A549 (cell line): ENCODE results near the gene RNF4. TPM values are rescaled to one million over a fixed set of nuclear protein-coding genes. Genes with fewer than 3 reads are reported as not detected.

ENCODE experiments used
- ATAC-seq, 2 experiments: fragments of 200-7000 bp in 1 of 2; fragments of >200 bp in 1 of 2; cut with Nextera tagmentation in 1 of 2; cut with Tn5 transposase in 1 of 2; 3 replicates each; pipeline versions ENCODE4 v1.8.0 to v1.9.1; 2018 to 2020; ENCODE audit warnings: mild to moderate bottlenecking in 1 of 2, moderate library complexity in 1 of 2
- CTCF ChIA-PET: fragments of 300-600 bp; sonication (Branson Sonifier 250); formaldehyde crosslinking; extraction: SDS; loops from one replicate; lab custom pipeline; 2021; ENCODE audit warnings: antibody characterized with exemption, inconsistent platforms; lab: Yijun Ruan, JAX
- POLR2A ChIA-PET: fragments of 350-600 bp; formaldehyde crosslinking; extraction: SDS; loops from one replicate; lab custom pipeline; 2021; ENCODE audit warnings: antibody characterized with exemption, inconsistent platforms; lab: Yijun Ruan, JAX
- DNase-seq, 2 experiments: peaks; one replicate each; pipeline versions ENCODE4 v3.0.0 to v3.0.0-alpha.2; 2011 to 2016; ENCODE audit warnings: low read depth in 1 of 2, low spot score in 1 of 2
- FAIRE-seq: peaks from 2 replicates; lab custom pipeline; 2011; peaks lifted over from hg19 to GRCh38; lab: Jason Lieb, UNC
- H3K27ac ChIP-seq, 2 experiments: fragments of >200 bp; sonication (Bioruptor Twin); formaldehyde crosslinking; 3 replicates each; pipeline ENCODE4 v1.5.1; 2016 to 2017
- H3K4me1 ChIP-seq: fragments of >200 bp; sonication (Bioruptor Twin); formaldehyde crosslinking; 3 replicates; pipeline ENCODE4 v1.6.1; 2016
- H3K4me2 ChIP-seq: fragments of >200 bp; sonication (Bioruptor Twin); formaldehyde crosslinking; 3 replicates; pipeline ENCODE4 v1.6.1; 2016
- H3K4me3 ChIP-seq: fragments of >200 bp; sonication (Bioruptor Twin); formaldehyde crosslinking; 3 replicates; pipeline ENCODE4 v1.5.1; 2016
- H3K9me3 ChIP-seq: fragments of >200 bp; sonication (Bioruptor Twin); formaldehyde crosslinking; 3 replicates; pipeline ENCODE4 v1.6.1; 2016
- CBX2 ChIP-seq: fragments of 200-600 bp; sonication (generic); IDR thresholded peaks from 2 replicates; pipeline ENCODE4 v1.6.1; 2016; ENCODE audit warnings: low read depth, mild to moderate bottlenecking, borderline replicate concordance
- CHD2 ChIP-seq: fragments of 150-350 bp; IDR thresholded peaks from 2 replicates; pipeline ENCODE4 v1.6.1; 2014; ENCODE audit warnings: low read length; ENCODE audit not compliant: partially characterized antibody
- CHD4 ChIP-seq: fragments of 200-600 bp; sonication (generic); IDR thresholded peaks from 2 replicates; pipeline ENCODE4 v1.6.1; 2016; ENCODE audit warnings: antibody characterized with exemption, mild to moderate bottlenecking, borderline replicate concordance
- EHMT2 ChIP-seq: fragments of 200-600 bp; sonication (generic); IDR thresholded peaks from 2 replicates; pipeline ENCODE4 v1.6.1; 2016; ENCODE audit warnings: antibody characterized with exemption, low read depth, mild to moderate bottlenecking, moderate library complexity
- ESRRA ChIP-seq: fragments of 150-350 bp; IDR thresholded peaks from 2 replicates; pipeline ENCODE4 v1.6.1; 2014; ENCODE audit warnings: mild to moderate bottlenecking, low read length, borderline replicate concordance
- FOXS1 ChIP-seq: fragments of 250-450 bp; sonication (Bioruptor Pico); IDR thresholded peaks from 2 replicates; pipeline ENCODE4 v1.5.0; 2020; ENCODE audit warnings: mild to moderate bottlenecking, moderate library complexity
- JUN ChIP-seq, 2 experiments: fragments of >200 bp; sonication (Bioruptor Twin); formaldehyde crosslinking; IDR thresholded peaks; 2 replicates in 1 of 2; 3 replicates in 1 of 2; pipeline ENCODE4 v1.6.1; 2016 to 2017
- MAFK ChIP-seq: fragments of 450-650 bp; IDR thresholded peaks from 2 replicates; pipeline ENCODE4 v1.6.1; 2014; ENCODE audit not compliant: partially characterized antibody
- MYC ChIP-seq: IDR thresholded peaks from 2 replicates; pipeline ENCODE4 v1.6.1; 2012; ENCODE audit warnings: mild to moderate bottlenecking, inconsistent platforms, low read length, improper control_type of control experiment, borderline replicate concordance
- NFE2L2 ChIP-seq: fragments of 150-350 bp; conservative IDR thresholded peaks from 2 replicates; pipeline ENCODE4 v1.6.1; 2014; ENCODE audit warnings: low read length
- PHF8 ChIP-seq: fragments of 200-600 bp; sonication (generic); IDR thresholded peaks from 2 replicates; pipeline ENCODE4 v1.6.1; 2016; ENCODE audit warnings: low read depth, mild to moderate bottlenecking, antibody characterized with exemption, moderate library complexity, borderline replicate concordance
- RARB ChIP-seq: fragments of 250-450 bp; sonication (Bioruptor Pico); IDR thresholded peaks from 2 replicates; pipeline ENCODE4 v1.8.0; 2021; ENCODE audit warnings: mild to moderate bottlenecking, moderate library complexity
- ZC3H11A ChIP-seq: fragments of 450-650 bp; IDR thresholded peaks from 2 replicates; pipeline ENCODE4 v1.6.1; 2014; ENCODE audit warnings: antibody characterized with exemption, mild to moderate bottlenecking
- WGBS: methylation state at CpG from one replicate; pipeline ENCODE4 v1.1.6; 2017; ENCODE audit errors: missing lambda C conversion rate; 5-methylcytosine and 5-hydroxymethylcytosine counted together
- polyA plus RNA-seq, 4 experiments: library from polyadenylated mRNA; depleted of rRNA in 3 of 4; stranded (reverse); fragments of >200 nt; fragmentation: RNase III in 1 of 4; extraction: RNeasy Plus Mini Kit Qiagen cat#74134 plus additional on column Dnase treatment in 1 of 4; gene quantifications; 2 replicates in 3 of 4; 3 replicates in 1 of 4; pipeline ENCODE4 v1.2.3, GENCODE V29; 2011 to 2017
- TF ChIP-seq, protein P1 (sequence below): fragments of 200-600 bp; sonication (generic); IDR thresholded peaks from 2 replicates; pipeline ENCODE4 v1.6.1; 2016; ENCODE audit warnings: antibody characterized with exemption, mild to moderate bottlenecking, moderate library complexity
- TF ChIP-seq, protein P2 (sequence below): IDR thresholded peaks from 2 replicates; pipeline ENCODE4 v1.6.1; 2012
- TF ChIP-seq, protein P3 (sequence below): fragments of 250-450 bp; sonication (Bioruptor Pico); IDR thresholded peaks from 2 replicates; pipeline ENCODE4 v1.5.0; 2021; ENCODE audit warnings: mild to moderate bottlenecking, moderate library complexity, borderline replicate concordance
- TF ChIP-seq, protein P4 (sequence below): fragments of 450-650 bp; IDR thresholded peaks from 2 replicates; pipeline ENCODE4 v1.6.1; 2014; ENCODE audit warnings: antibody characterized with exemption
- TF ChIP-seq, protein P5 (sequence below): fragments of >200 bp; sonication (Bioruptor Twin); formaldehyde crosslinking; IDR thresholded peaks from 3 replicates; pipeline ENCODE4 v1.6.1; 2016

Gene RNF4
- polyA plus RNA-seq, 2 of the 4 experiments (the other 2 are of a cell fraction) = 65.8 to 93.5 TPM

DNA sequence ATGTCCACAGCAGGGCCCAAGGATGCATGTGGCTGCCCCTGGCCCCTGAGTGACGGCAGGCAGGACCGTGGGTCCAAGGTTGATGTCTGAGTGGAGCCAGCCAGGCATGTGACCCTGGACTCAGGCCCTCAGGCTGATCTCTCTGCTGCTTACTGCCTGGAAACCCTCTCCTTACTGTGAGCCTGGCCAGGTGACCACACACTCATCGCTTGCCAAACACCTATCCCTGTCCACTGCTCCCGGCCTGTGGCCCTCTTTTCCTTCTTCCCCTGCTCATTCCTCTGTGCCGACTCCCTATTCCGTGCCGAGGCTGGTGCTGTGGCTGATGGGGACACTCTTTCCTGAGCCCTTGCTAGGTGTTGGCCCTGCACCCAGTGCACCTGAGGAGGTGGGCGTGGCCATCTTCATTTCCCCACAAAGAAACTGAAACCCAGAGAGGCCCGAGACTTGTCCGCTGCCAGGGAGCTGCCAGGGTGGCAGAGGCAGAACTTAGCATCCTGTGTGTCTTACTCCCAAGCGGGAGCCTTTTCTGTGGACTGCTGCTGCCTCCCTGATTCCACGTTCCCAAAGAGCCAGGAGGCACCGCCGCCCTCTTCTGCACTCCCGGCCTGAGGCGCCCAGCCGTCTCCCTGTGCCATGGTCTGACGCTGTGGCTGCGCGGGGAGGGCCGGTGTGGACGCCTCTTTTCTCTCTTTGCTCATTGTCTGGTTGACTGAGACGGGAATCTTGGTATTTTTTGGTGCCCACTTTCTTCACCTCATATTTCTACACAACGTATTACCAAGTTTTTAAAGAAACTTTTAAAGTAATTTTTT is 11.2 kb upstream of the RNF4 start:
- POLR2A ChIA-PET = no interaction called here
- TF ChIP-seq ZC3H11A = no peak
- Histone ChIP-seq H3K4me1 (peaks cover 6% of the 10 kb centered on the region), H3K9me3 (no peaks in the 10 kb centered on the region), H3K4me3 (no peak overlapping the region), H3K27ac (no peak overlapping the region), H3K4me2 (no peak overlapping the region)
- CTCF ChIA-PET = no interaction called here
- DNase-seq = no peak
- 80% methylated on average over 22 of the region's 24 CpGs for WGBS
- ATAC-seq = no peak
- FAIRE-seq = no peak

DNA sequence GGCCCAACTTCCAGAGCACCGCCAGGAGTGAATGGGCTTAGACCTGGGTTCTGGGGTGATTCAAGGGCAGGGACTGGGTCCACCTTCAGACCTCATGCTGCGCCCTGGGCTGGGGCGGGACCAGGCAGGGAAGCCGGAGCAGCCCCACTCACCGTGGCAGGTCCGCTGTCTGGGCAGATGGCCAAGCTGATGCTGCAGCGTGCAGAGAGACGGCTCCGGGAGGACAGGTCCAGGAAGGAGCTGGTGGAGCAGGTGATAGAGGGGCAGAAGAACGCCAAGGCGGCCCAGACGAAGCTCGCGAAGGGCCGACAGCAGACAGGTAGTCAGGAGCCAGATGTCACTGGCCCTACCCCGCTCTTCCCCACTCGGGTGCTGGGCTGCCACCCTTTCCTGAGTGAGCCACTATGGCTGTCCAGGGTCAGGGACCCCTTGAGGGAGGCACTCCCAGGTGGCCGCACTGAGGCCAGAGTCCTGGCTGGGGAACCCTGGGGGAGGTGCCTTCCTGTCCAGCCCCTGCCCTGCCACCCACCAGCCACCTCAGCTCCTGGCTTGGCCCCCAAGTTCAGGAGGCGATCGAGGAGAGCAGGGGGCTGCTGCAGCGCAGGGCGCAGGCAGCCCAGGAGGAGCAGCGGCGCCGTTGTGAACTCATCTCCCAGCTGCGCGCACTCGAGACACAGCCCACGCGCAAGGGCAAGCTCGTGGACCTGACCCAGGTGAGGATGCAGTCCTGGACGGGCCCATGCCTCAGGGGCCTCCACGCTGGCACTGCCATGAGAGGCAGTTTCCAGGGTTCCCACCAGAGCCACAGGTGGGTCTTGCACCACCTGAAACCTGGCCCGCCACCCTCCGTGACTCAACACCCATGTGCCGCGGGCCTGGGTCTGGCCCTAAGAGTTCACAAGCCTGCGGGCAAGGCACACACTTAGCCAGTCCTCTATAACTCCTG is 10.1 kb upstream of the RNF4 start:
- CTCF ChIA-PET = interaction anchor here (0.5 to 2.8 kb wide), 2 partner anchors 8 to 15 kb away, joined by 4 to 10 read pairs; no protein-coding TSS in a partner anchor

More for the DNA sequence above, 10.1 kb upstream of the RNF4 start:
- Histone ChIP-seq H3K4me1 (peaks cover 8% of the 10 kb centered on the region), H3K27ac (no peak overlapping the region), H3K4me2 (no peak overlapping the region)
- no peak for FAIRE-seq
- TF ChIP-seq ESRRA (no peak), JUN (IDR thresholded peaks at IDR 0.05) (no peak), PHF8 (no peak), FOXS1 (CRISPR knock-in tag) (no peak), RARB (CRISPR knock-in tag) (no peak), CHD2 (no peak), EHMT2 (no peak), MYC (no peak), CBX2 (no peak), MAFK (no peak), NFE2L2 (no peak), CHD4 (no peak)
- TF ChIP-seq, protein P1, sequence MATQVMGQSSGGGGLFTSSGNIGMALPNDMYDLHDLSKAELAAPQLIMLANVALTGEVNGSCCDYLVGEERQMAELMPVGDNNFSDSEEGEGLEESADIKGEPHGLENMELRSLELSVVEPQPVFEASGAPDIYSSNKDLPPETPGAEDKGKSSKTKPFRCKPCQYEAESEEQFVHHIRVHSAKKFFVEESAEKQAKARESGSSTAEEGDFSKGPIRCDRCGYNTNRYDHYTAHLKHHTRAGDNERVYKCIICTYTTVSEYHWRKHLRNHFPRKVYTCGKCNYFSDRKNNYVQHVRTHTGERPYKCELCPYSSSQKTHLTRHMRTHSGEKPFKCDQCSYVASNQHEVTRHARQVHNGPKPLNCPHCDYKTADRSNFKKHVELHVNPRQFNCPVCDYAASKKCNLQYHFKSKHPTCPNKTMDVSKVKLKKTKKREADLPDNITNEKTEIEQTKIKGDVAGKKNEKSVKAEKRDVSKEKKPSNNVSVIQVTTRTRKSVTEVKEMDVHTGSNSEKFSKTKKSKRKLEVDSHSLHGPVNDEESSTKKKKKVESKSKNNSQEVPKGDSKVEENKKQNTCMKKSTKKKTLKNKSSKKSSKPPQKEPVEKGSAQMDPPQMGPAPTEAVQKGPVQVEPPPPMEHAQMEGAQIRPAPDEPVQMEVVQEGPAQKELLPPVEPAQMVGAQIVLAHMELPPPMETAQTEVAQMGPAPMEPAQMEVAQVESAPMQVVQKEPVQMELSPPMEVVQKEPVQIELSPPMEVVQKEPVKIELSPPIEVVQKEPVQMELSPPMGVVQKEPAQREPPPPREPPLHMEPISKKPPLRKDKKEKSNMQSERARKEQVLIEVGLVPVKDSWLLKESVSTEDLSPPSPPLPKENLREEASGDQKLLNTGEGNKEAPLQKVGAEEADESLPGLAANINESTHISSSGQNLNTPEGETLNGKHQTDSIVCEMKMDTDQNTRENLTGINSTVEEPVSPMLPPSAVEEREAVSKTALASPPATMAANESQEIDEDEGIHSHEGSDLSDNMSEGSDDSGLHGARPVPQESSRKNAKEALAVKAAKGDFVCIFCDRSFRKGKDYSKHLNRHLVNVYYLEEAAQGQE = no peak
- TF ChIP-seq, protein P2, sequence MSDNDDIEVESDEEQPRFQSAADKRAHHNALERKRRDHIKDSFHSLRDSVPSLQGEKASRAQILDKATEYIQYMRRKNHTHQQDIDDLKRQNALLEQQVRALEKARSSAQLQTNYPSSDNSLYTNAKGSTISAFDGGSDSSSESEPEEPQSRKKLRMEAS = no peak
- TF ChIP-seq, protein P3, sequence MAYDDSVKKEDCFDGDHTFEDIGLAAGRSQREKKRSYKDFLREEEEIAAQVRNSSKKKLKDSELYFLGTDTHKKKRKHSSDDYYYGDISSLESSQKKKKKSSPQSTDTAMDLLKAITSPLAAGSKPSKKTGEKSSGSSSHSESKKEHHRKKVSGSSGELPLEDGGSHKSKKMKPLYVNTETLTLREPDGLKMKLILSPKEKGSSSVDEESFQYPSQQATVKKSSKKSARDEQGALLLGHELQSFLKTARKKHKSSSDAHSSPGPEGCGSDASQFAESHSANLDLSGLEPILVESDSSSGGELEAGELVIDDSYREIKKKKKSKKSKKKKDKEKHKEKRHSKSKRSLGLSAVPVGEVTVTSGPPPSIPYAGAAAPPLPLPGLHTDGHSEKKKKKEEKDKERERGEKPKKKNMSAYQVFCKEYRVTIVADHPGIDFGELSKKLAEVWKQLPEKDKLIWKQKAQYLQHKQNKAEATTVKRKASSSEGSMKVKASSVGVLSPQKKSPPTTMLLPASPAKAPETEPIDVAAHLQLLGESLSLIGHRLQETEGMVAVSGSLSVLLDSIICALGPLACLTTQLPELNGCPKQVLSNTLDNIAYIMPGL = no peak
- TF ChIP-seq, protein P4, sequence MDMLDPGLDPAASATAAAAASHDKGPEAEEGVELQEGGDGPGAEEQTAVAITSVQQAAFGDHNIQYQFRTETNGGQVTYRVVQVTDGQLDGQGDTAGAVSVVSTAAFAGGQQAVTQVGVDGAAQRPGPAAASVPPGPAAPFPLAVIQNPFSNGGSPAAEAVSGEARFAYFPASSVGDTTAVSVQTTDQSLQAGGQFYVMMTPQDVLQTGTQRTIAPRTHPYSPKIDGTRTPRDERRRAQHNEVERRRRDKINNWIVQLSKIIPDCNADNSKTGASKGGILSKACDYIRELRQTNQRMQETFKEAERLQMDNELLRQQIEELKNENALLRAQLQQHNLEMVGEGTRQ = no peak
- TF ChIP-seq, protein P5, sequence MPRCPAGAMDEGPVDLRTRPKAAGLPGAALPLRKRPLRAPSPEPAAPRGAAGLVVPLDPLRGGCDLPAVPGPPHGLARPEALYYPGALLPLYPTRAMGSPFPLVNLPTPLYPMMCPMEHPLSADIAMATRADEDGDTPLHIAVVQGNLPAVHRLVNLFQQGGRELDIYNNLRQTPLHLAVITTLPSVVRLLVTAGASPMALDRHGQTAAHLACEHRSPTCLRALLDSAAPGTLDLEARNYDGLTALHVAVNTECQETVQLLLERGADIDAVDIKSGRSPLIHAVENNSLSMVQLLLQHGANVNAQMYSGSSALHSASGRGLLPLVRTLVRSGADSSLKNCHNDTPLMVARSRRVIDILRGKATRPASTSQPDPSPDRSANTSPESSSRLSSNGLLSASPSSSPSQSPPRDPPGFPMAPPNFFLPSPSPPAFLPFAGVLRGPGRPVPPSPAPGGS = no peak
- TF ChIP-seq, all 56 proteins: peak for 0
- WGBS = 86% methylated on average over 24 of the region's 38 CpGs
- Histone ChIP-seq H3K9me3 (no peaks in the 10 kb centered on the region), H3K4me3 (no peak overlapping the region)
- POLR2A ChIA-PET = no interaction called here
- no peak for DNase-seq
- ATAC-seq = no peak
